WTC11 (cell line): ENCODE data around the gene BBOX1. TPM values are rescaled to one million over a fixed set of nuclear protein-coding genes. Genes with fewer than 3 reads are reported as not detected.

Experiments used
- ATAC-seq: fragments of 200-7000 bp; cut with Tn5 transposase; 2 replicates; pipeline ENCODE4 v1.10.0; 2021; ENCODE audit warnings: mild to moderate bottlenecking, moderate library complexity
- CTCF ChIA-PET: fragments of 300-600 bp; sonication (Branson Sonifier 250); formaldehyde crosslinking; loops from one replicate; lab custom pipeline; 2021; ENCODE audit warnings: antibody characterized with exemption; lab: Charles Lee
- POLR2A ChIA-PET: fragments of 350-600 bp; sonication (Branson Sonifier 250); formaldehyde crosslinking; loops from one replicate; lab custom pipeline; 2021; ENCODE audit warnings: antibody characterized with exemption; lab: Charles Lee
- DNase-seq: peaks from one replicate; pipeline ENCODE4 v3.0.0; 2021; ENCODE audit warnings: low spot score
- H3K27ac Mint-ChIP-seq: 2 replicates; pipeline ENCODE4 v1.8.0; 2021; ENCODE audit warnings: mixed read lengths
- H3K27me3 Mint-ChIP-seq: 2 replicates; pipeline ENCODE4 v1.8.0; 2021; ENCODE audit warnings: low read depth, mild to moderate bottlenecking, moderate library complexity, mixed read lengths
- H3K36me3 Mint-ChIP-seq: 2 replicates; pipeline ENCODE4 v1.8.0; 2021; ENCODE audit warnings: mixed read lengths
- H3K4me1 Mint-ChIP-seq: 2 replicates; pipeline ENCODE4 v1.8.0; 2022; ENCODE audit warnings: mixed read lengths
- H3K4me3 Mint-ChIP-seq: 2 replicates; pipeline ENCODE4 v1.8.0; 2021; ENCODE audit warnings: mild to moderate bottlenecking, moderate library complexity, mixed read lengths
- H3K9me3 Mint-ChIP-seq: 2 replicates; pipeline ENCODE4 v1.8.0; 2021; ENCODE audit warnings: mixed read lengths
- ATF1 ChIP-seq: sonication (generic); formaldehyde crosslinking; IDR thresholded peaks from 2 replicates; pipeline ENCODE4 v1.8.1; 2023; ENCODE audit warnings: mild to moderate bottlenecking, moderate library complexity, missing genetic modification reagents
- ATF3 ChIP-seq: sonication (generic); formaldehyde crosslinking; conservative IDR thresholded peaks from 2 replicates; pipeline ENCODE4 v1.8.1; 2022; ENCODE audit warnings: mild to moderate bottlenecking, missing genetic modification reagents
- ATF6 ChIP-seq: sonication (generic); formaldehyde crosslinking; IDR thresholded peaks from 2 replicates; pipeline ENCODE4 v1.8.1; 2023; ENCODE audit warnings: mild to moderate bottlenecking, missing genetic modification reagents
- CREM ChIP-seq: sonication (generic); formaldehyde crosslinking; IDR thresholded peaks from 2 replicates; pipeline ENCODE4 v1.8.1; 2022; ENCODE audit warnings: mild to moderate bottlenecking, missing genetic modification reagents, moderate library complexity
- E2F5 ChIP-seq: sonication (generic); formaldehyde crosslinking; IDR thresholded peaks from 2 replicates; pipeline ENCODE4 v1.8.1; 2022; ENCODE audit warnings: mild to moderate bottlenecking, moderate library complexity, missing genetic modification reagents
- EMX1 ChIP-seq: fragments of 250-450 bp; sonication (Bioruptor Pico); IDR thresholded peaks from 2 replicates; pipeline ENCODE4 v1.8.0; 2021; ENCODE audit warnings: mild to moderate bottlenecking
- ERG ChIP-seq: fragments of 250-450 bp; sonication (Bioruptor Pico); IDR thresholded peaks from 2 replicates; pipeline ENCODE4 v1.8.0; 2021; ENCODE audit warnings: mild to moderate bottlenecking
- GABPB1 ChIP-seq: sonication (generic); formaldehyde crosslinking; IDR thresholded peaks from 2 replicates; pipeline ENCODE4 v1.8.1; 2023; ENCODE audit warnings: mild to moderate bottlenecking, missing genetic modification reagents
- IRF1 ChIP-seq: sonication (generic); formaldehyde crosslinking; IDR thresholded peaks from 2 replicates; pipeline ENCODE4 v1.8.0; 2023; ENCODE audit warnings: missing genetic modification reagents
- JUN ChIP-seq: sonication (generic); formaldehyde crosslinking; IDR thresholded peaks from 2 replicates; pipeline ENCODE4 v1.8.0; 2023; ENCODE audit warnings: mild to moderate bottlenecking, missing genetic modification reagents
- KAT7 ChIP-seq: sonication (generic); formaldehyde crosslinking; IDR thresholded peaks from 2 replicates; pipeline ENCODE4 v1.8.1; 2023; ENCODE audit warnings: missing genetic modification reagents, mild to moderate bottlenecking, borderline replicate concordance
- NR1H2 ChIP-seq: sonication (generic); formaldehyde crosslinking; IDR thresholded peaks from 2 replicates; pipeline ENCODE4 v1.9.0; 2021; ENCODE audit warnings: mild to moderate bottlenecking, moderate library complexity, missing genetic modification reagents
- NR3C1 ChIP-seq: sonication (generic); formaldehyde crosslinking; conservative IDR thresholded peaks from 2 replicates; pipeline ENCODE4 v1.8.1; 2023; ENCODE audit warnings: low read depth, mild to moderate bottlenecking, missing genetic modification reagents
- PRRX2 ChIP-seq: fragments of 250-450 bp; sonication (Bioruptor Pico); IDR thresholded peaks from 2 replicates; pipeline ENCODE4 v1.8.0; 2021; ENCODE audit warnings: mild to moderate bottlenecking
- STAT6 ChIP-seq: sonication (generic); formaldehyde crosslinking; conservative IDR thresholded peaks from 2 replicates; pipeline ENCODE4 v1.8.1; 2023; ENCODE audit warnings: mild to moderate bottlenecking, low read depth, missing genetic modification reagents, moderate library complexity
- USF1 ChIP-seq: sonication (generic); formaldehyde crosslinking; IDR thresholded peaks from 2 replicates; pipeline ENCODE4 v1.8.0; 2022; ENCODE audit warnings: mild to moderate bottlenecking, missing genetic modification reagents
- ZNF396 ChIP-seq: fragments of 250-450 bp; sonication (Bioruptor Pico); IDR thresholded peaks from 2 replicates; pipeline ENCODE4 v1.8.0; 2021; ENCODE audit warnings: mild to moderate bottlenecking, moderate library complexity, borderline replicate concordance
- ZNF512 ChIP-seq: sonication (generic); formaldehyde crosslinking; IDR thresholded peaks from 2 replicates; pipeline ENCODE4 v1.8.1; 2022; ENCODE audit warnings: missing genetic modification reagents, borderline replicate concordance
- total RNA-seq: library from RNA; stranded (reverse); gene quantifications from 3 replicates; pipeline ENCODE4 v1.2.3, GENCODE V29; 2021

The BBOX1 gene
- total RNA-seq, 1 experiment from 2014 or later: not detected

- CTCF ChIA-PET: no interaction called here
- ATAC-seq: no peak
- no peaks in the 10 kb centered on the region for H3K9me3 Mint-ChIP-seq
- no peak for TF ChIP-seq ATF1 (CRISPR knock-in tag)
- TF ChIP-seq ERG (CRISPR knock-in tag): no peak
- TF ChIP-seq, all 79 proteins: peak for 0
- H3K27me3 Mint-ChIP-seq: no peaks in the 10 kb centered on the region; the same call in 1 of the 2 replicates
- H3K27ac Mint-ChIP-seq: no peak overlapping the region
- POLR2A ChIA-PET: no interaction called here
- no peaks in the 10 kb centered on the region for H3K4me1 Mint-ChIP-seq
- no peaks in the 10 kb centered on the region for H3K36me3 Mint-ChIP-seq
- DNase-seq: no peak
- H3K4me3 Mint-ChIP-seq: no peak overlapping the region
Observed at GRCh38 chr11:27002838-27003237, 37.8 kb upstream of the BBOX1 start.

GRCh38 chr11:27004103-27004502 is 36.5 kb upstream of the BBOX1 start:
- Mint-ChIP-seq H3K4me3 (no peak overlapping the region), H3K36me3 (no peaks in the 10 kb centered on the region), H3K9me3 (no peaks in the 10 kb centered on the region), H3K27ac (no peak overlapping the region), H3K4me1 (no peaks in the 10 kb centered on the region), H3K27me3 (no peaks in the 10 kb centered on the region; the same call in 1 of the 2 replicates)
- DNase-seq (no peak), ATAC-seq (no peak)
- no peak for TF ChIP-seq ATF6 (CRISPR knock-in tag)
- no peak for TF ChIP-seq GABPB1
- no peak for TF ChIP-seq ZNF512 (CRISPR knock-in tag)
- TF ChIP-seq USF1 (CRISPR knock-in tag): no peak
- TF ChIP-seq NR3C1 (CRISPR knock-in tag): no peak
- TF ChIP-seq EMX1 (CRISPR knock-in tag): no peak
- no peak for TF ChIP-seq E2F5 (CRISPR knock-in tag)
- TF ChIP-seq ZNF396 (CRISPR knock-in tag): no peak
- TF ChIP-seq CREM (CRISPR knock-in tag): no peak
- no peak for TF ChIP-seq IRF1 (CRISPR knock-in tag)
- no peak for TF ChIP-seq NR1H2 (CRISPR knock-in tag)
- ChIA-PET CTCF (no interaction called here), POLR2A (no interaction called here)

GRCh38 chr11:27008811-27009535 is 31.6 kb upstream of the BBOX1 start:
- POLR2A ChIA-PET: no interaction called here
- Mint-ChIP-seq H3K4me3 (no peak overlapping the region), H3K4me1 (peaks cover 6% of the 10 kb centered on the region; the same call in 1 of the 2 replicates), H3K27me3 (no peaks in the 10 kb centered on the region; the same call in 1 of the 2 replicates), H3K27ac (no peak overlapping the region), H3K9me3 (no peaks in the 10 kb centered on the region), H3K36me3 (no peaks in the 10 kb centered on the region)
- DNase-seq (no peak), ATAC-seq (no peak)
- CTCF ChIA-PET: no interaction called here
- TF ChIP-seq KAT7 (no peak), PRRX2 (CRISPR knock-in tag) (no peak), ATF3 (CRISPR knock-in tag) (no peak), JUN (CRISPR knock-in tag) (no peak), STAT6 (no peak), GABPB1 (no peak)
